K562 (cell line): ENCODE data around the gene GBF1. TPM values are rescaled to one million over a fixed set of nuclear protein-coding genes. Genes with fewer than 3 reads are reported as not detected.

Source experiments
- ATAC-seq: fragments of 200-7000 bp; cut with Tn5 transposase; 3 replicates; pipeline ENCODE4 v1.9.1; 2020; ENCODE audit warnings: moderate library complexity
- BruUV-seq: library from RNA; stranded (reverse); fragments of 400-500 nt; replicated peaks from 2 replicates; lab custom pipeline; 2021; lab: Mats Ljungman, UMichigan
- CTCF ChIA-PET: fragments of 300-600 bp; formaldehyde crosslinking; extraction: SDS; loops from one replicate; lab custom pipeline; 2021; ENCODE audit warnings: low intra/inter-chr PET ratio; lab: Yijun Ruan, JAX
- POLR2A ChIA-PET: fragments of 300-600, 350-650 bp; sonication (Branson Sonifier 250); formaldehyde crosslinking; extraction: SDS; loops from one replicate; lab custom pipeline; 2021; ENCODE audit warnings: antibody characterized with exemption, inconsistent platforms; lab: Yijun Ruan, JAX
- DNase-seq, 4 experiments: peaks; one replicate each; pipeline versions ENCODE4 v3.0.0 to v3.0.0-alpha.2; 2011 to 2018; ENCODE audit warnings: low spot score in 3 of 4, mixed read lengths in 3 of 4; ENCODE audit errors: extremely low read depth in 1 of 4
- FAIRE-seq: peaks from 2 replicates; lab custom pipeline; 2011; peaks lifted over from hg19 to GRCh38; lab: Jason Lieb, UNC
- H2AFZ ChIP-seq: 2 replicates; pipeline ENCODE4 v1.6.0; 2011; ENCODE audit warnings: low read depth, low read length, control low read depth, inconsistent platforms
- H3K27ac ChIP-seq: fragments of 200-600 bp; 3 replicates; pipeline ENCODE4 v1.8.0; 2011; ENCODE audit warnings: low read depth, mild to moderate bottlenecking, control low read depth, inconsistent platforms, low read length, moderate library complexity, mixed read lengths; ENCODE audit errors: extremely low read depth
- H3K27me3 ChIP-seq, 2 experiments: fragments of 300-600 bp in 1 of 2; 2 replicates in 1 of 2; 3 replicates in 1 of 2; pipeline versions ENCODE4 v1.6.0 to v1.8.0; 2011; ENCODE audit warnings: inconsistent platforms in 2 of 2, low read length in 2 of 2, mild to moderate bottlenecking in 1 of 2, mixed read lengths in 1 of 2, moderate library complexity in 1 of 2; ENCODE audit not compliant: control insufficient read depth in 2 of 2, insufficient read depth in 2 of 2
- H3K36me3 ChIP-seq: fragments of 300-600 bp; 3 replicates; pipeline ENCODE4 v1.8.0; 2011; ENCODE audit warnings: mild to moderate bottlenecking, low read length, inconsistent platforms; ENCODE audit not compliant: control insufficient read depth, insufficient read depth
- H3K4me1 ChIP-seq, 2 experiments: fragments of 200-600 bp in 1 of 2; replicated peaks in 1 of 2; 2 replicates in 1 of 2; 3 replicates in 1 of 2; pipeline versions ENCODE4 v1.5.1 to v1.8.0; 2011; ENCODE audit warnings: inconsistent platforms in 2 of 2, low read length in 2 of 2, mild to moderate bottlenecking in 1 of 2, mixed read lengths in 1 of 2, moderate library complexity in 1 of 2; ENCODE audit not compliant: control insufficient read depth in 2 of 2, insufficient read depth in 2 of 2
- H3K4me2 ChIP-seq: 2 replicates; pipeline ENCODE4 v1.6.1; 2011; ENCODE audit warnings: low read length, control low read depth, inconsistent platforms, mixed read lengths; ENCODE audit not compliant: insufficient read depth
- H3K4me3 ChIP-seq: fragments of 200-600 bp; sonication (generic), shearing (Covaris generic); 2 replicates; pipeline ENCODE4 v1.5.1; 2016; ENCODE audit warnings: control low read depth, inconsistent platforms
- H3K79me2 ChIP-seq: fragments of 200-600 bp; 3 replicates; pipeline ENCODE4 v1.8.0; 2011; ENCODE audit warnings: low read length, inconsistent platforms; ENCODE audit not compliant: control insufficient read depth, insufficient read depth
- H3K9ac ChIP-seq, 2 experiments: 2 replicates each; pipeline versions ENCODE4 v1.6.0 to v1.6.1; 2011; ENCODE audit warnings: low read depth in 2 of 2, low read length in 2 of 2, control low read depth in 1 of 2, inconsistent platforms in 1 of 2, mild to moderate bottlenecking in 1 of 2, mixed read lengths in 1 of 2; ENCODE audit not compliant: insufficient read depth in 1 of 2
- H3K9me1 ChIP-seq: one replicate; pipeline ENCODE4 v1.6.0; 2011; ENCODE audit warnings: inconsistent platforms, mild to moderate bottlenecking, low read length, moderate library complexity; ENCODE audit not compliant: control insufficient read depth, insufficient read depth
- H3K9me3 ChIP-seq: replicated peaks from 2 replicates; pipeline ENCODE4 v1.5.1; 2011; ENCODE audit warnings: low read depth, low read length, inconsistent platforms; ENCODE audit not compliant: control insufficient read depth, insufficient read depth
- H4K20me1 ChIP-seq: replicated peaks from 2 replicates; pipeline ENCODE4 v1.6.1; 2011; ENCODE audit warnings: low read length, inconsistent platforms, mixed read lengths; ENCODE audit not compliant: control insufficient read depth, insufficient read depth
- KAT7 ChIP-seq: sonication (generic); formaldehyde crosslinking; IDR thresholded peaks from 2 replicates; pipeline ENCODE4 v1.8.0; 2022; ENCODE audit warnings: missing genetic modification reagents, mild to moderate bottlenecking, borderline replicate concordance
- NKRF ChIP-seq: fragments of 450-650 bp; IDR thresholded peaks from 2 replicates; pipeline ENCODE4 v1.6.1; 2016; ENCODE audit warnings: borderline replicate concordance
- PKNOX1 ChIP-seq: fragments of 450-650 bp; IDR thresholded peaks from 2 replicates; pipeline ENCODE4 v1.6.1; 2016
- SETDB1 ChIP-seq: IDR thresholded peaks from one replicate; pipeline ENCODE4 v1.6.1; 2012; ENCODE audit warnings: low read length, control low read depth, inconsistent platforms
- TRIM25 ChIP-seq: fragments of 450-650 bp; IDR thresholded peaks from 2 replicates; pipeline ENCODE4 v1.7.0; 2016; ENCODE audit warnings: borderline replicate concordance
- XRCC5 ChIP-seq: fragments of 200-400 bp; formaldehyde crosslinking; IDR thresholded peaks from 2 replicates; pipeline ENCODE4 v1.6.1; 2017; ENCODE audit warnings: low read depth, mild to moderate bottlenecking, low read length
- ZBTB11 ChIP-seq, 3 experiments: fragments of 200-800 bp in 1 of 3; fragments of 250-450 bp in 1 of 3; fragments of 450-650 bp in 1 of 3; sonication (Bioruptor Pico) in 1 of 3; sonication (Bioruptor generic) in 1 of 3; formaldehyde crosslinking in 1 of 3; IDR thresholded peaks; 2 replicates each; pipeline versions ENCODE4 v1.6.1 to v1.8.0; 2016 to 2022; ENCODE audit warnings: mild to moderate bottlenecking in 2 of 3, missing genetic modification characterization in 2 of 3, missing compliant biosample characterization in 1 of 3, moderate library complexity in 1 of 3
- ZNF24 ChIP-seq: fragments of 450-650 bp; IDR thresholded peaks from 2 replicates; pipeline ENCODE4 v1.6.1; 2016
- ZNF354B ChIP-seq: fragments of 250-450 bp; sonication (Bioruptor Pico); IDR thresholded peaks from 2 replicates; pipeline ENCODE4 v1.4.0; 2020
- ZNF639 ChIP-seq, 2 experiments: fragments of 200-800 bp in 1 of 2; sonication (Bioruptor generic) in 1 of 2; sonication (generic) in 1 of 2; formaldehyde crosslinking in 1 of 2; IDR thresholded peaks in 1 of 2; conservative IDR thresholded peaks in 1 of 2; 2 replicates each; pipeline versions ENCODE4 v1.5.0 to v1.6.1; 2016 to 2020; ENCODE audit warnings: missing compliant biosample characterization in 1 of 2, missing genetic modification characterization in 1 of 2, missing genetic modification reagents in 1 of 2
- WGBS: fragments of 100-300 bp; shearing (Covaris generic); methylation state at CpG from one replicate; pipeline ENCODE4 v1.1.6; 2016; ENCODE audit warnings: low coverage, mixed read lengths; ENCODE audit not compliant: insufficient coverage; ENCODE audit errors: missing lambda C conversion rate; 5-methylcytosine and 5-hydroxymethylcytosine counted together
- in situ Hi-C: fragments of 300-500 bp; cut with MboI; formaldehyde crosslinking; loops from 4 replicates; pipeline ENCODE4 v1.15.0; 2018; ENCODE audit warnings: inconsistent platforms, mixed read lengths
- intact Hi-C: fragments of 100-400 bp; cut with micrococcal nuclease; formaldehyde crosslinking; loops from 2 replicates; pipeline ENCODE4 v1.14.2; 2022
- polyA plus RNA-seq, 8 experiments: library from polyadenylated mRNA; depleted of rRNA in 4 of 8; stranded (reverse) in 5 of 8; unstranded in 3 of 8; fragments of >200 nt; fragmentation: Nextera tagmentation in 2 of 8; fragmentation: Illumina TruSeq in 1 of 8; extraction: Ambion mirVana in 2 of 8; extraction: Trizol in 1 of 8; gene quantifications; 2 replicates each; pipeline versions ENCODE4 v1.2.1 to v1.2.3, GENCODE V29; 2011 to 2014; ENCODE audit warnings: inconsistent platforms in 1 of 8, missing spikeins in 1 of 8
- total RNA-seq, 7 experiments: library from RNA; depleted of rRNA in 6 of 7; stranded (reverse); fragments of >200 nt in 6 of 7; fragmentation: Illumina TruSeq in 2 of 7; extraction: Trizol in 2 of 7; gene quantifications; 2 replicates each; pipeline versions ENCODE4 v1.2.1 to v1.2.3, GENCODE V29; 2011 to 2021; ENCODE audit warnings: low replicate concordance in 1 of 7

Gene GBF1
- total and polyA plus RNA-seq, 9 of the 15 experiments (the other 6 are each of a cell fraction or from before 2014, with no cell fraction given) = 0.69 to 28.0 (median 10.3) TPM

- ATAC-seq (no peak), DNase-seq (no peak), FAIRE-seq (no peak)
- H3K9me1 ChIP-seq = no peaks in the 10 kb centered on the region
- BruUV-seq = no TSS peak
- peak overlapping the region; percentile 61 for H3K4me3 ChIP-seq
- H3K36me3 ChIP-seq = no peaks in the 10 kb centered on the region
- in situ Hi-C loops = loop anchor here (25.0 kb wide), 1 partner anchor 347 kb away; no protein-coding TSS in a partner anchor
- no peak overlapping the region for H3K27ac ChIP-seq
- H3K79me2 ChIP-seq = peaks cover 3% of the 10 kb centered on the region
- peak overlapping the region; percentile 87 for H3K4me2 ChIP-seq
- H3K27me3 ChIP-seq = peaks cover 0 to 4% of the 10 kb centered on the region in 2 experiments; a peak in 1 of 5 replicates
- 61% methylated on average over 8 of the region's 39 CpGs for WGBS
- POLR2A ChIA-PET = interaction anchor here (0.8 to 1.3 kb wide), 2 partner anchors 10 to 14 kb away, joined by 3 to 10 read pairs; partner anchors contain the start of gene ELOVL3
- H3K9ac ChIP-seq = peak overlapping the region in 1 of 2 experiments; percentile 85; a peak in 2 of 4 replicates
- intact Hi-C loops = no loop called here
- peaks cover 7 to 17% of the 10 kb centered on the region in 2 experiments; a peak in 4 of 5 replicates for H3K4me1 ChIP-seq
- 0 out of 2 replicates have a peak overlapping the region, but pooled peaks have one; percentile 76 for H2AFZ ChIP-seq
- CTCF ChIA-PET = interaction anchor here (0.9 kb wide), 1 partner anchor 111 kb away, joined by 4 read pairs; no protein-coding TSS in a partner anchor
- H3K9me3 ChIP-seq = no peaks in the 10 kb centered on the region
- no peaks in the 10 kb centered on the region for H4K20me1 ChIP-seq
- no peak for TF ChIP-seq XRCC5
- no peak for TF ChIP-seq SETDB1
- no peak for TF ChIP-seq PKNOX1
- TF ChIP-seq NKRF = no peak
- no peak for TF ChIP-seq ZBTB11 (CRISPR knock-in tag; IDR thresholded peaks at IDR 0.05)
- no peak for TF ChIP-seq ZNF24
- no peak for TF ChIP-seq KAT7 (CRISPR knock-in tag)
- TF ChIP-seq ZNF639 (CRISPR knock-in tag; conservative IDR thresholded peaks at IDR 0.05 in 1 of 2, IDR thresholded peaks at IDR 0.05 in 1 of 2) = no peak
- TF ChIP-seq ZNF354B (CRISPR knock-in tag) = no peak
- TF ChIP-seq TRIM25 = no peak
These were observed 4.8 kb upstream of the GBF1 start for GRCh38 chr10:102240467-102241031.
